Measurements from ENCODE around the gene ING4. TPM values are rescaled to one million over a fixed set of nuclear protein-coding genes. Genes with fewer than 3 reads are reported as not detected.

ING4 gene
- total RNA-seq, 4 donors from 2014 or later: 12.8 to 28.9 (median 19.7) TPM

DNA sequence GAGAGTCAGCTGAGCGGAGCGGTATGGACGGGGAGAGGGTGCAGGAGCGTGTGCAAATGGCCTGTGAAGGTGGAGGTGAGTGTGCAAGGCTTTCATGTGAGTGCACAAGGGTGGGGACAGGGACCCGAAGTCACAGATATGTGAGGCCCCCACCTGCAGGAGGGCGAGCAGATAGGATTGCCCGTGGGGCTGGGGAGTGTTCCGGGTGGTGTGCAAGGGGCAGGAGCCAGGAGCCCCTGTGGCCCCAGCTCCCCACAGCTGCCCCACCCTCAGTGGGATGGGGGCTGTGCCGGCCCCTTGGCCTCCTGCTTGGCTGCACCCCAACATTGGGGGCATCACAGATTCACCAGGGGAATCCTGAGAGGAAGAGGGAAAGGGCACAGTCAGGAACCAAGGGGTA lies 31.8 kb upstream of the ING4 start:
- H3K36me3 ChIP-seq: no peaks in the 10 kb centered on the region
- TF ChIP-seq, protein P1, sequence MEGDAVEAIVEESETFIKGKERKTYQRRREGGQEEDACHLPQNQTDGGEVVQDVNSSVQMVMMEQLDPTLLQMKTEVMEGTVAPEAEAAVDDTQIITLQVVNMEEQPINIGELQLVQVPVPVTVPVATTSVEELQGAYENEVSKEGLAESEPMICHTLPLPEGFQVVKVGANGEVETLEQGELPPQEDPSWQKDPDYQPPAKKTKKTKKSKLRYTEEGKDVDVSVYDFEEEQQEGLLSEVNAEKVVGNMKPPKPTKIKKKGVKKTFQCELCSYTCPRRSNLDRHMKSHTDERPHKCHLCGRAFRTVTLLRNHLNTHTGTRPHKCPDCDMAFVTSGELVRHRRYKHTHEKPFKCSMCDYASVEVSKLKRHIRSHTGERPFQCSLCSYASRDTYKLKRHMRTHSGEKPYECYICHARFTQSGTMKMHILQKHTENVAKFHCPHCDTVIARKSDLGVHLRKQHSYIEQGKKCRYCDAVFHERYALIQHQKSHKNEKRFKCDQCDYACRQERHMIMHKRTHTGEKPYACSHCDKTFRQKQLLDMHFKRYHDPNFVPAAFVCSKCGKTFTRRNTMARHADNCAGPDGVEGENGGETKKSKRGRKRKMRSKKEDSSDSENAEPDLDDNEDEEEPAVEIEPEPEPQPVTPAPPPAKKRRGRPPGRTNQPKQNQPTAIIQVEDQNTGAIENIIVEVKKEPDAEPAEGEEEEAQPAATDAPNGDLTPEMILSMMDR (IDR thresholded peaks at IDR 0.05 in 4 of 5, conservative IDR thresholded peaks at IDR 0.05 in 1 of 5): no peak
- no peak for TF ChIP-seq POLR2A (IDR thresholded peaks at IDR 0.05)
- peaks cover 7 to 11% of the 10 kb centered on the region in 2 donors for H3K4me1 ChIP-seq
- ATAC-seq (no peak), DNase-seq (no peak)
- peaks cover 29 to 52% (median 41%) of the 10 kb centered on the region in 3 donors for H3K27me3 ChIP-seq
- in situ Hi-C loops (cut with MboI; ENCODE audit: low sequenced_read_pairs in 4 of 4) (no loop called here), intact Hi-C loops (cut with DNase I; ENCODE audit: low total_unique reads) (no loop called here)
- H3K4me3 ChIP-seq: no peak overlapping the region
- H3K9me3 ChIP-seq: no peaks in the 10 kb centered on the region
- no peak overlapping the region for H3K27ac ChIP-seq

DNA sequence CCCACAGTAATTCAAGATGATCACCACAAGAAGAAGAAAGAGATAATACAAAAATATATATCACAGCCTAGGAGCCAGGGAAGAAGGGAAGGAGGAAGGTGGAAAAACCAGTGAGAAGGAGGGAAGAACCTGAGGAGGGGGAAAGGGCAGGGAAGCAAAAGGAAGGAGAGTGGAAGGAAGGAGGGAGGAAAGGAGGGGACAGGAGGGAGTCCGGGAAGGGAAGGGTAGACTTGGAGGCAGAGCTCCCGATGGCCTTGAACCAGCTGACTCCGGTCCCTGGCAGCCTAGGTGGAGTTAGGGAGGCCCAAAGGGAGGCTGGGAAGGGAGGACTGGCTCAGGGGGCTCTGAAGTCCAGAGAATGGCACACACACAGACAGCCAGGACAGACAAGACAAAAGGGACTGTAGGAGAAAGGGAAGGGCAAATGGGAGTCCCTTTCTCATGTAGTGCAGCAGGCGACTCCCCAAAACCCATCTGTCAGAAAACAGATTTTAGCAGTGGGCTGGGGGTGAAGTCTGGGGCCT lies 31.0 kb upstream of the ING4 start:
- intact Hi-C loops (cut with DNase I; ENCODE audit: low total_unique reads) (no loop called here), in situ Hi-C loops (cut with MboI; ENCODE audit: low sequenced_read_pairs in 4 of 4) (no loop called here)
- no peaks in the 10 kb centered on the region for H3K9me3 ChIP-seq
- peaks cover 21 to 44% (median 33%) of the 10 kb centered on the region in 3 donors for H3K27me3 ChIP-seq
- H3K4me1 ChIP-seq: peaks cover 7 to 11% of the 10 kb centered on the region in 2 donors
- H3K36me3 ChIP-seq: no peaks in the 10 kb centered on the region
- no peak overlapping the region for H3K4me3 ChIP-seq
- H3K27ac ChIP-seq: no peak overlapping the region
- ATAC-seq (no peak), DNase-seq (no peak)
- TF ChIP-seq, protein P1 (IDR thresholded peaks at IDR 0.05 in 4 of 5, conservative IDR thresholded peaks at IDR 0.05 in 1 of 5): no peak
- no peak for TF ChIP-seq POLR2A (IDR thresholded peaks at IDR 0.05)

DNA sequence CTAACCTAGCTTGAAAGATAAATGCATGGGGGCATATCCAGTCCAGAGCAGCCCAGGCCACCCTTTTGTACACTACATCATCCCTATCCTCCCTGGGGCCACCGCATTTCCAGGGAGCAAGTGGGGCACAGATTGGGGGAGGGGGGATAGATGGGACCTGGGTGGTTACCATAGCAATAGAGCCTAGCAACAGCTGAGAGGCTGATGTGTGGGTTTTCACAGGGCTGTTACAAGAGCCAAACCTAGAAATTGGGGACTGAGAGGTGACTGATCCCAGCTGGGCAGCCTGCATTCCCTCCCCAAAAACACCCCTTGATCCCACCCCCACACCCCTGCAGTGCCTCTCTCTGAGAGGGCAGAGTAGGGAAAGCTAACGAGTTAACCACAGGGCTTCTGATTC lies 30.0 kb upstream of the ING4 start:
- in situ Hi-C loops (cut with MboI; ENCODE audit: low sequenced_read_pairs in 4 of 4): no loop called here
- Histone ChIP-seq H3K4me3 (no peak overlapping the region), H3K4me1 (peaks cover 12 to 19% of the 10 kb centered on the region in 2 donors), H3K36me3 (no peaks in the 10 kb centered on the region), H3K27ac (no peak overlapping the region), H3K27me3 (peaks cover 14 to 34% (median 23%) of the 10 kb centered on the region in 3 donors), H3K9me3 (no peaks in the 10 kb centered on the region)
- ATAC-seq: no peak
- DNase-seq: no peak
- TF ChIP-seq, protein P1 (IDR thresholded peaks at IDR 0.05 in 4 of 5, conservative IDR thresholded peaks at IDR 0.05 in 1 of 5): no peak
- no peak for TF ChIP-seq POLR2A (IDR thresholded peaks at IDR 0.05)
- intact Hi-C loops (cut with DNase I; ENCODE audit: low total_unique reads): no loop called here

DNA sequence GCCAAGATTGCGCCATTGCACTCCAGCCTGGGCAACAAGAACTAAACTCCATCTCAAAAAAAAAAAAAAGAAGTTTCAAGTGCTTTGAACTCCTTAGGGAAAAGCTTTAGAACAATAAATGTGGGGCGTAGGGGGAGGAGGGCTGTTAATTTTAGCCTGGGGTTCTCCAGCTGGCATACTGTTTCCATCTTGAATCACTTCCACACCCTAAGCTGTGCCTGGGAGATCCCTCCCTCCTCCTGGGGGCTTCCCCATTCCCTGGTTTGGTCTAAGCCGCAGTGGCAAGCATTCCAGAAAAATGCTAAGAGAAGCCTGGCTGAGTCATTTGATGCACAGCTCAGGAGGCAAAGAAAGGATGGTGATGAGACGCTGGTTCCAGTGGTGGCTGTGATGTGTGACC lies 28.6 kb upstream of the ING4 start:
- Histone ChIP-seq H3K4me3 (no peak overlapping the region), H3K27ac (no peak overlapping the region), H3K9me3 (no peaks in the 10 kb centered on the region), H3K4me1 (peaks cover 26 to 30% of the 10 kb centered on the region in 2 donors), H3K36me3 (no peaks in the 10 kb centered on the region), H3K27me3 (peaks cover 11 to 20% (median 15%) of the 10 kb centered on the region in 3 donors)
- ATAC-seq: no peak
- intact Hi-C loops (cut with DNase I; ENCODE audit: low total_unique reads) (no loop called here), in situ Hi-C loops (cut with MboI; ENCODE audit: low sequenced_read_pairs in 4 of 4) (no loop called here)
- TF ChIP-seq, protein P1 (IDR thresholded peaks at IDR 0.05 in 4 of 5, conservative IDR thresholded peaks at IDR 0.05 in 1 of 5): no peak
- no peak for TF ChIP-seq POLR2A (IDR thresholded peaks at IDR 0.05)
- no peak for DNase-seq
